HCT116 (cell line): ENCODE results near the gene SERPINA3. TPM values are rescaled to one million over a fixed set of nuclear protein-coding genes. Genes with fewer than 3 reads are reported as not detected.

Source experiments
- ATAC-seq: fragments of 200-7000 bp; cut with Tn5 transposase; 2 replicates; pipeline ENCODE4 v1.9.1; 2020; ENCODE audit warnings: mild to moderate bottlenecking, moderate library complexity
- BruUV-seq: library from RNA; stranded (reverse); fragments of 400-500 nt; replicated peaks from 2 replicates; lab custom pipeline; 2021; lab: Mats Ljungman, UMichigan
- CTCF ChIA-PET: fragments of 300-600 bp; sonication (Branson Sonifier 250); formaldehyde crosslinking; loops from one replicate; lab custom pipeline; 2021; ENCODE audit warnings: antibody characterized with exemption; lab: Charles Lee
- POLR2A ChIA-PET: fragments of 300-600, 350-600 bp; sonication (Branson Sonifier 250); formaldehyde crosslinking; loops from one replicate; lab custom pipeline; 2021; ENCODE audit warnings: antibody characterized with exemption; lab: Charles Lee
- RAD21 ChIA-PET, 2 experiments: fragments of 300-600 bp; sonication (Branson Sonifier 250); formaldehyde crosslinking; loops; one replicate each; lab custom pipeline; 2023; ENCODE audit warnings: low total read pairs in 2 of 2; ENCODE audit not compliant: uncharacterized antibody in 2 of 2, unreplicated experiment in 2 of 2, low non-redundant PET in 1 of 2; lab: Charles Lee
- DNase-seq: peaks from one replicate; pipeline ENCODE4 v3.0.0-alpha.2; 2010; ENCODE audit warnings: low read depth, low spot score
- H2AFZ ChIP-seq: fragments of 200-600 bp; shearing (Covaris generic), sonication (generic); 2 replicates; pipeline ENCODE4 v1.6.1; 2017; ENCODE audit warnings: low read depth, mixed run types, mixed read lengths, antibody characterized with exemption, low read length; ENCODE audit not compliant: poor library complexity, severe bottlenecking
- H3K27ac ChIP-seq: 2 replicates; pipeline ENCODE4 v1.5.1; 2012; ENCODE audit warnings: low read depth, low read length
- H3K27me3 ChIP-seq: fragments of 200-600 bp; sonication (generic); 2 replicates; pipeline ENCODE4 v1.6.1; 2016; ENCODE audit warnings: mixed run types, low read length, mixed read lengths; ENCODE audit not compliant: insufficient read depth
- H3K36me3 ChIP-seq, 2 experiments: fragments of 200-500 bp in 1 of 2; fragments of 200-600 bp in 1 of 2; sonication (Bioruptor generic) in 1 of 2; sonication (generic) in 1 of 2; 2 replicates each; pipeline versions ENCODE4 v1.5.1 to v1.6.1; 2014 to 2016; ENCODE audit warnings: low read length in 2 of 2, inconsistent platforms in 1 of 2, mixed read lengths in 1 of 2, mixed run types in 1 of 2; ENCODE audit not compliant: insufficient read depth in 2 of 2, control insufficient read depth in 1 of 2
- H3K4me1 ChIP-seq, 2 experiments: fragments of 200-600 bp in 1 of 2; sonication (generic) in 1 of 2; 2 replicates each; pipeline versions ENCODE4 v1.5.1 to v1.6.1; 2012 to 2017; ENCODE audit warnings: low read length in 2 of 2, inconsistent platforms in 1 of 2, mild to moderate bottlenecking in 1 of 2, mixed read lengths in 1 of 2, mixed run types in 1 of 2, moderate library complexity in 1 of 2; ENCODE audit not compliant: insufficient read depth in 2 of 2, control insufficient read depth in 1 of 2
- H3K4me2 ChIP-seq: fragments of 200-600 bp; sonication (generic); 2 replicates; pipeline ENCODE4 v1.6.1; 2017; ENCODE audit warnings: mixed run types, low read length, mixed read lengths
- H3K4me3 ChIP-seq, 2 experiments: fragments of 200-600 bp in 1 of 2; sonication (generic) in 1 of 2; replicated peaks in 1 of 2; 2 replicates each; pipeline ENCODE4 v1.5.1; 2011 to 2016; ENCODE audit warnings: low read length in 2 of 2, control low read depth in 1 of 2, low read depth in 1 of 2, mild to moderate bottlenecking in 1 of 2, mixed read lengths in 1 of 2, mixed run types in 1 of 2
- H3K79me2 ChIP-seq: fragments of 200-600 bp; sonication (generic); 2 replicates; pipeline ENCODE4 v1.6.1; 2017; ENCODE audit warnings: mild to moderate bottlenecking, mixed run types, low read length, moderate library complexity, mixed read lengths; ENCODE audit not compliant: insufficient read depth
- H3K9ac ChIP-seq: fragments of 200-600 bp; sonication (generic); 2 replicates; pipeline ENCODE4 v1.6.1; 2016; ENCODE audit warnings: low read length, mixed read lengths
- H3K9me2 ChIP-seq: fragments of 200-600 bp; sonication (generic), shearing (Covaris generic); 2 replicates; pipeline ENCODE4 v1.6.1; 2017; ENCODE audit warnings: mixed run types, mild to moderate bottlenecking, moderate library complexity; ENCODE audit not compliant: insufficient read depth
- H3K9me3 ChIP-seq, 2 experiments: fragments of 200-500 bp in 1 of 2; fragments of 200-600 bp in 1 of 2; sonication (Bioruptor generic) in 1 of 2; sonication (generic) in 1 of 2; 2 replicates each; pipeline ENCODE4 v1.6.1; 2014 to 2017; ENCODE audit warnings: low read length in 2 of 2, mixed read lengths in 2 of 2, inconsistent platforms in 1 of 2, low read depth in 1 of 2, mild to moderate bottlenecking in 1 of 2, mixed run types in 1 of 2, moderate library complexity in 1 of 2; ENCODE audit not compliant: control insufficient read depth in 1 of 2, insufficient read depth in 1 of 2
- H4K20me1 ChIP-seq: fragments of 200-600 bp; sonication (generic), shearing (Covaris generic); 2 replicates; pipeline ENCODE4 v1.6.1; 2017; ENCODE audit warnings: mixed run types, mild to moderate bottlenecking, moderate library complexity; ENCODE audit not compliant: insufficient read depth
- EGR1 ChIP-seq: IDR thresholded peaks from 2 replicates; pipeline ENCODE4 v1.6.1; 2012; ENCODE audit warnings: low read depth
- EZH2 ChIP-seq: fragments of 200-600 bp; sonication (generic); IDR thresholded peaks from 2 replicates; pipeline ENCODE4 v1.6.1; 2017; ENCODE audit warnings: antibody characterized with exemption, mixed run types
- FOSL1 ChIP-seq: IDR thresholded peaks from 2 replicates; pipeline ENCODE4 v1.6.1; 2012; ENCODE audit warnings: low read depth
- POLR2AphosphoS5 ChIP-seq: IDR thresholded peaks from 2 replicates; pipeline ENCODE4 v1.6.1; 2011; ENCODE audit warnings: mild to moderate bottlenecking, low read depth, low read length, moderate library complexity
- SIN3A ChIP-seq: IDR thresholded peaks from 2 replicates; pipeline ENCODE4 v1.6.1; 2012; ENCODE audit warnings: low read depth
- SP1 ChIP-seq: IDR thresholded peaks from 2 replicates; pipeline ENCODE4 v1.6.1; 2012; ENCODE audit warnings: low read depth
- SRF ChIP-seq: IDR thresholded peaks from 2 replicates; pipeline ENCODE4 v1.6.1; 2012; ENCODE audit warnings: low read depth
- TCF7L2 ChIP-seq: IDR thresholded peaks from 2 replicates; pipeline ENCODE4 v1.7.0; 2011; ENCODE audit warnings: borderline replicate concordance, inconsistent platforms; ENCODE audit not compliant: insufficient read depth, insufficient read length; ENCODE audit errors: extremely low read depth
- YY1 ChIP-seq: IDR thresholded peaks from 2 replicates; pipeline ENCODE4 v1.6.1; 2011; ENCODE audit warnings: low read length, low read depth, moderate library complexity, mild to moderate bottlenecking; ENCODE audit not compliant: insufficient replicate concordance; ENCODE audit errors: extremely low read depth
- ZFX ChIP-seq: fragments of 450-650 bp; IDR thresholded peaks from 2 replicates; pipeline ENCODE4 v1.6.1; 2017
- ZNF274 ChIP-seq: fragments of 200-500 bp; sonication (Bioruptor generic); IDR thresholded peaks from 2 replicates; pipeline ENCODE4 v1.6.1; 2014; ENCODE audit warnings: mild to moderate bottlenecking, low read depth, low read length, inconsistent platforms
- intact Hi-C: fragments of 100-400 bp; cut with micrococcal nuclease; formaldehyde crosslinking; loops from 2 replicates; pipeline ENCODE4 v1.10.0; 2022
- total RNA-seq: library from RNA; stranded (reverse); gene quantifications from one replicate; pipeline ENCODE4 v1.2.1, GENCODE V29; 2021; ENCODE audit not compliant: unreplicated experiment
- TF ChIP-seq, protein P1 (sequence below): IDR thresholded peaks from 2 replicates; pipeline ENCODE4 v1.6.1; 2012
- TF ChIP-seq, protein P2 (sequence below), 3 experiments: fragments of 200-600 bp in 1 of 3; sonication (generic) in 1 of 3; IDR thresholded peaks in 2 of 3; conservative IDR thresholded peaks in 1 of 3; 2 replicates each; pipeline ENCODE4 v1.5.1; 2012 to 2017; ENCODE audit warnings: low read depth in 2 of 3, low read length in 2 of 3, antibody characterized with exemption in 1 of 3, borderline replicate concordance in 1 of 3, control low read depth in 1 of 3, mild to moderate bottlenecking in 1 of 3, mixed read lengths in 1 of 3, mixed run types in 1 of 3, moderate library complexity in 1 of 3; ENCODE audit not compliant: insufficient read depth in 1 of 3
- TF ChIP-seq, protein P3 (sequence below): IDR thresholded peaks from 2 replicates; pipeline ENCODE4 v1.6.1; 2012; ENCODE audit warnings: low read depth
- TF ChIP-seq, protein P4 (sequence below): IDR thresholded peaks from 2 replicates; pipeline ENCODE4 v1.6.1; 2012

Gene SERPINA3
- total RNA-seq, 1 experiment from 2014 or later: 4.3 TPM

DNA sequence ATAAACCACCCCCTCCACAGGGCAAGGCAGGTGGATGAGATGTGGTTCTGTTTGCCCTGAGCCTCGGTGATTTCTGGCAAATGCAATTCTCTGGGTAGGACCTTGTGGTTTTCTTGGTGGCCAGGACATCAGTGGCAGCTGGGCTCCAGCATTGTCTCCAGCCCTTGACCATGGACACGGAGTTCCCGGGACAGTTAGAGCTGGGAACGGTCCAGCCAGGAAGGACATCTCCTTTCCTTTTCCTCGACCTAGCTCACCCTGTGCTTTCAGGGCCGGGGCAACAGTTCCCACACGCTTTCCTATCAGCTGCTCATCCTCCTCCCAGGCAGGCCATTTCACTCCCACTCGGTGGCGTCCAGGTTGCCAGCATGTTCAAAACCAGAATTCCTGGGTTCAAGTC lies 41.8 kb upstream of the SERPINA3 start:
- Histone ChIP-seq H3K36me3 (no peaks in the 10 kb centered on the region), H3K27ac (no peak overlapping the region), H3K79me2 (no peaks in the 10 kb centered on the region), H4K20me1 (no peaks in the 10 kb centered on the region), H3K9me3 (no peaks in the 10 kb centered on the region), H3K4me3 (no peak overlapping the region), H3K9ac (no peak overlapping the region), H3K4me2 (no peak overlapping the region), H3K27me3 (no peaks in the 10 kb centered on the region), H3K4me1 (no peaks in the 10 kb centered on the region), H3K9me2 (no peaks in the 10 kb centered on the region), H2AFZ (no peak overlapping the region)
- ChIA-PET POLR2A (no interaction called here), RAD21 (no interaction called here), CTCF (no interaction called here)
- TF ChIP-seq SIN3A (no peak), TCF7L2 (no peak)
- ATAC-seq: no peak
- no peak for DNase-seq
- intact Hi-C loops: no loop called here
- BruUV-seq: no TSS peak

DNA sequence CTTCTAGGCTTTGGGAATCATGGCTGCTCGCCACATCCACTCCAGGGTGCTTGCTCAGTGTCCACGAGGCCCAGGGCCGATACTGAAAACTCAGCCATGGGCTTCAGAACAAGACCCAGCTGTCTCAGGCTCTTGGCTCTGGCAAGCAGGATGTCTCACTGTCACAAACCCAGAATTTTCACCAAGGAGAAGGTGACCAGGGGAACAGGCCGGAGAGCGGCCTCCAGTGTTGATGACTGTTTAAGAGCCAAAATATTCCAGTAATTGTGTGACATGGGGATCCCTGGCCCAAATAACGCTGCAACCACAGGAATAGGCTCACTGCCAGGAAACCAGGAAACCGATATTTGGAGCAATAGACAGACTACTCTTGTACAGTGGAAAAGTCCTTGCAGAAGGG lies 40.8 kb upstream of the SERPINA3 start:
- intact Hi-C loops: no loop called here
- Histone ChIP-seq H3K27me3 (no peaks in the 10 kb centered on the region), H3K79me2 (no peaks in the 10 kb centered on the region), H3K27ac (no peak overlapping the region), H2AFZ (no peak overlapping the region), H4K20me1 (no peaks in the 10 kb centered on the region), H3K9ac (no peak overlapping the region), H3K4me3 (no peak overlapping the region), H3K36me3 (no peaks in the 10 kb centered on the region), H3K9me3 (no peaks in the 10 kb centered on the region), H3K9me2 (no peaks in the 10 kb centered on the region), H3K4me1 (no peaks in the 10 kb centered on the region), H3K4me2 (no peak overlapping the region)
- DNase-seq (no peak), ATAC-seq (no peak)
- CTCF ChIA-PET: no interaction called here
- RAD21 ChIA-PET: no interaction called here
- POLR2A ChIA-PET: no interaction called here
- BruUV-seq: no TSS peak
- TF ChIP-seq YY1 (no peak), ZFX (no peak), SIN3A (no peak), SRF (no peak), TCF7L2 (no peak), EZH2 (no peak), POLR2AphosphoS5 (no peak), ZNF274 (no peak), FOSL1 (no peak), SP1 (no peak), EGR1 (no peak)
- TF ChIP-seq, protein P1, sequence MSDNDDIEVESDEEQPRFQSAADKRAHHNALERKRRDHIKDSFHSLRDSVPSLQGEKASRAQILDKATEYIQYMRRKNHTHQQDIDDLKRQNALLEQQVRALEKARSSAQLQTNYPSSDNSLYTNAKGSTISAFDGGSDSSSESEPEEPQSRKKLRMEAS: no peak
- TF ChIP-seq, protein P2, sequence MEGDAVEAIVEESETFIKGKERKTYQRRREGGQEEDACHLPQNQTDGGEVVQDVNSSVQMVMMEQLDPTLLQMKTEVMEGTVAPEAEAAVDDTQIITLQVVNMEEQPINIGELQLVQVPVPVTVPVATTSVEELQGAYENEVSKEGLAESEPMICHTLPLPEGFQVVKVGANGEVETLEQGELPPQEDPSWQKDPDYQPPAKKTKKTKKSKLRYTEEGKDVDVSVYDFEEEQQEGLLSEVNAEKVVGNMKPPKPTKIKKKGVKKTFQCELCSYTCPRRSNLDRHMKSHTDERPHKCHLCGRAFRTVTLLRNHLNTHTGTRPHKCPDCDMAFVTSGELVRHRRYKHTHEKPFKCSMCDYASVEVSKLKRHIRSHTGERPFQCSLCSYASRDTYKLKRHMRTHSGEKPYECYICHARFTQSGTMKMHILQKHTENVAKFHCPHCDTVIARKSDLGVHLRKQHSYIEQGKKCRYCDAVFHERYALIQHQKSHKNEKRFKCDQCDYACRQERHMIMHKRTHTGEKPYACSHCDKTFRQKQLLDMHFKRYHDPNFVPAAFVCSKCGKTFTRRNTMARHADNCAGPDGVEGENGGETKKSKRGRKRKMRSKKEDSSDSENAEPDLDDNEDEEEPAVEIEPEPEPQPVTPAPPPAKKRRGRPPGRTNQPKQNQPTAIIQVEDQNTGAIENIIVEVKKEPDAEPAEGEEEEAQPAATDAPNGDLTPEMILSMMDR (IDR thresholded peaks at IDR 0.05 in 2 of 3, conservative IDR thresholded peaks at IDR 0.05 in 1 of 3; ENCODE audit: borderline replicate concordance in 1 of 3, insufficient read depth in 1 of 3, low read depth in 2 of 3, low read length in 2 of 3): no peak
- TF ChIP-seq, protein P3, sequence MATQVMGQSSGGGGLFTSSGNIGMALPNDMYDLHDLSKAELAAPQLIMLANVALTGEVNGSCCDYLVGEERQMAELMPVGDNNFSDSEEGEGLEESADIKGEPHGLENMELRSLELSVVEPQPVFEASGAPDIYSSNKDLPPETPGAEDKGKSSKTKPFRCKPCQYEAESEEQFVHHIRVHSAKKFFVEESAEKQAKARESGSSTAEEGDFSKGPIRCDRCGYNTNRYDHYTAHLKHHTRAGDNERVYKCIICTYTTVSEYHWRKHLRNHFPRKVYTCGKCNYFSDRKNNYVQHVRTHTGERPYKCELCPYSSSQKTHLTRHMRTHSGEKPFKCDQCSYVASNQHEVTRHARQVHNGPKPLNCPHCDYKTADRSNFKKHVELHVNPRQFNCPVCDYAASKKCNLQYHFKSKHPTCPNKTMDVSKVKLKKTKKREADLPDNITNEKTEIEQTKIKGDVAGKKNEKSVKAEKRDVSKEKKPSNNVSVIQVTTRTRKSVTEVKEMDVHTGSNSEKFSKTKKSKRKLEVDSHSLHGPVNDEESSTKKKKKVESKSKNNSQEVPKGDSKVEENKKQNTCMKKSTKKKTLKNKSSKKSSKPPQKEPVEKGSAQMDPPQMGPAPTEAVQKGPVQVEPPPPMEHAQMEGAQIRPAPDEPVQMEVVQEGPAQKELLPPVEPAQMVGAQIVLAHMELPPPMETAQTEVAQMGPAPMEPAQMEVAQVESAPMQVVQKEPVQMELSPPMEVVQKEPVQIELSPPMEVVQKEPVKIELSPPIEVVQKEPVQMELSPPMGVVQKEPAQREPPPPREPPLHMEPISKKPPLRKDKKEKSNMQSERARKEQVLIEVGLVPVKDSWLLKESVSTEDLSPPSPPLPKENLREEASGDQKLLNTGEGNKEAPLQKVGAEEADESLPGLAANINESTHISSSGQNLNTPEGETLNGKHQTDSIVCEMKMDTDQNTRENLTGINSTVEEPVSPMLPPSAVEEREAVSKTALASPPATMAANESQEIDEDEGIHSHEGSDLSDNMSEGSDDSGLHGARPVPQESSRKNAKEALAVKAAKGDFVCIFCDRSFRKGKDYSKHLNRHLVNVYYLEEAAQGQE: no peak
- TF ChIP-seq, protein P4, sequence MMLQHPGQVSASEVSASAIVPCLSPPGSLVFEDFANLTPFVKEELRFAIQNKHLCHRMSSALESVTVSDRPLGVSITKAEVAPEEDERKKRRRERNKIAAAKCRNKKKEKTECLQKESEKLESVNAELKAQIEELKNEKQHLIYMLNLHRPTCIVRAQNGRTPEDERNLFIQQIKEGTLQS: no peak
